Bone marrow (tissue), 2 donors: ENCODE data around the gene CISD2.
"Not testable (repeated sequence)": the region's sequence is repeated elsewhere in the genome, so short reads cannot be mapped to it uniquely, and the experiment has no call there.

Experiments
- DNase-seq, 2 donors: peaks; one replicate each; lab custom pipeline; 2025; lab: John Stamatoyannopoulos, UW

Gene CISD2

DNA sequence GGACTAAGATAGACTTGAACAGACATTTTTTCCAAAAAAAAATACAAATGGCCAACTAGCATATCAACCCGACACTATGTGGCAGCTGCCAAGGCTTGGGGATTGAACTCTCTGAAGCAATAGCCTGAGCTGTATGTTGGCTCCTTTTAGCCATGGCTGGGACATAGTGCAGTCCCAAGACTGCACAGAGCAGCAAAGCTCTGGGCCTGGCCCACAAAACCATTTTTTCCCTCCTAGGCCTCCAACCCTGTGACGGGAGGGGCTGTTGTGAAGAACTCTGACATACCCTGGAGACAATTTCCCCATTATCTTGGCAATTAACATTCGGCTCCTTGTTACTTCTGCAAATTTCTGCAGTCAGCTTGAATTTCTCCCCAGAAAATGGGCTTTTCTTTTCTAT lies 50.1 kb downstream of the CISD2 start:
- no peak for DNase-seq

DNA sequence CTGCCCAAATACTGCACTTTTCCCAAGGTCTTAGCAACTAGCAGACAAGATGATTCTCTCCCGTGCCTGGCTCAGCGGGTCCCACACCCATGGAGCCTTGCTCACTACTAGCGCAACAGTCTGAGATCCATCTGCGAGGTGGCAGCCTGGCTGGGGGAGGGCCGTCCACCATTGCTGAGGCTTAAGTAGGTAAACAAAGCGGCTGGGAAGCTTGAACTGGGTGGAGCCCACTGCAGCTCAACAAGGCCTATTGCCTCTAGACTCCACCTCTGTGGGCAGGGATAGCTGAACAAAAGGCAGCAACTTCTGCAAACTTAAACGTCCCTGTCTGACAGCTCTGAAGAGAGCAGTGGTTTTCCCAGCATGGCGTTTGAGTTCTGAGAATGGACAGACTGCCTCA lies 50.9 kb downstream of the CISD2 start:
- DNase-seq, result not testable (repeated sequence)

DNA sequence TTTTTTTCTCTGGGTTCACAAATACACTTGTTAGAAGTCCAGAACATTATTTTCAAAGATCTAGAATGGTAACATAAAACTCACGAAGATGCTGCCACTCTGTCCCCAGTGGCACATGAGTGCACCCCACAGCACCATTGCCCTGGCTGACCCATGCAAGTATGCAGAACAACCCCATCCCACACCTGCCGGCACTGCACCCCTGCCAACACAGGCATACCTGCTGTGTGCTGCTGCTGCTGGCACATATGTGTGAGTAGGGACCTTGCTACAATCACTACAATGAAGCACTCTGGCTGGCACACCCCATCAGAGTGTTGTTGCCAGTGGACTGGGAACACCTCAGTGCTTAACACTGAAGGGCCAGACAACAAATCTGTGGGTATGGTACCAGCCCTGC lies 66.9 kb downstream of the CISD2 start:
- DNase-seq, result no peak

DNA sequence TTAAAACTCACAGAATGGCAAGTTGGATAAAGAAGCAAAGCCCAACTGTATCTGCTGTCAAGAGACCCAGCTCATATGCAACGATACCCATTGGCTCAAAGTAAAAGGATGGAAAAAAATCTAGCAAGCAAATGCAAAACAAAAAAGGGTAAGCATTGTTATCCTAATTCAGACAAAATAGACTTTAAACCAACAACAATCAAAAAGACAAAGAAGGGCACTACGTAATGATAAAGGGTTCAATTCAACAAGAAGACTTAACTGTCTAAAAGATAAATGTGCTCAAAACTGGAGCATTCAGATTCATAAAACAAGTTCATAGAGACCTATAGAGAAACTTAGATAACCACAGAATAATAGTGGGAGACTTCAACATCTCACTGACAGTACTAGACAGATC lies 69.3 kb downstream of the CISD2 start:
- DNase-seq, result not testable (repeated sequence)
